COLO668 (cell line): ENCODE measurements around the gene RFPL2.
A peak's percentile ranks its signal among the peaks of the same experiment; 100 is the strongest.
"Not testable (repeated sequence)": the region's sequence is repeated elsewhere in the genome, so short reads cannot be mapped to it uniquely, and the experiment has no call there.

Experiments used
- DNase-seq: peaks from one replicate; lab custom pipeline; 2025; ENCODE audit not compliant: unreplicated experiment; lab: John Stamatoyannopoulos, UW

Gene RFPL2

GRCh38 chr22:32206774-32207758 lies 2.2 kb upstream of the RFPL2 start:
- peak; percentile 53 for DNase-seq

DNA sequence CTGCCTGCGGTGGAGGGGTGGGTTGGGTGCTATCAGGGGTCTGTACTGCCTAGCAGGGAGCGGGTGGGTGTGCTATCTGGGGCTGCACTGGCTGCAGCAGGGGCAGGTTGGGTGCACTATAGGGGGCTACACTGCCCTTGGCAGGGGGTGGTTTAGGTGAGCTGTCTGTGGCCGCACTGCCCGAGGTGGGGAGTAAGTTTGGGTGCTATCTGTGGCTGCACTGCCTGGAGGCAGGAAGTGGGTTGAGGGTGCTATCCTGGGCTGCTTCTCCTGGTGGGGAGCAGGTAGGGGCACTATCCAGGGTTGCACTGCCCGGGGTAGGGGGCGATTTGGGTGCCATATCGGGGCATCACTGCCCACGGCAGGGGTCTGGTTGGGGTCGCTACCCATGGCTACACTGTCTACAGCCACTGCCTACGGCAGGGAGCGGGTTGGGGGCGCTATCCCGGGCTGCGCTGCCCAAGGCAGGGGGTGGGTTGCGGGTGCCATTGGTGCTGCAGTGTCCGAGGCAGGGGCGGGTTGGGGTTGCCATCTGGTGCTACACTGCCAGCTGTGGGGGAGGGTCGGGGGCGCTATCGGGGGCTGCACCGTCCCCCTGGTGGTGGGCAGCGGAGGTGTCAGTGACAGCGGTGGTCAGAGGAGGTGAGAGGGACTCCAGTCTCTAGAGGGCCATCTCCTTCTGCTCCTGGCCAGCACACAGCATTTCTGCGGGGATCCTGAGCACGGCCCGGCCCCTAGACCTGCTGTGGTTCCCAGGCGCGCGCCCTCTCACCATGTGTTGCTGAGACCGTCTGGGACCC lies 1.3 kb upstream of the RFPL2 start:
- DNase-seq: peak; percentile 25

DNA sequence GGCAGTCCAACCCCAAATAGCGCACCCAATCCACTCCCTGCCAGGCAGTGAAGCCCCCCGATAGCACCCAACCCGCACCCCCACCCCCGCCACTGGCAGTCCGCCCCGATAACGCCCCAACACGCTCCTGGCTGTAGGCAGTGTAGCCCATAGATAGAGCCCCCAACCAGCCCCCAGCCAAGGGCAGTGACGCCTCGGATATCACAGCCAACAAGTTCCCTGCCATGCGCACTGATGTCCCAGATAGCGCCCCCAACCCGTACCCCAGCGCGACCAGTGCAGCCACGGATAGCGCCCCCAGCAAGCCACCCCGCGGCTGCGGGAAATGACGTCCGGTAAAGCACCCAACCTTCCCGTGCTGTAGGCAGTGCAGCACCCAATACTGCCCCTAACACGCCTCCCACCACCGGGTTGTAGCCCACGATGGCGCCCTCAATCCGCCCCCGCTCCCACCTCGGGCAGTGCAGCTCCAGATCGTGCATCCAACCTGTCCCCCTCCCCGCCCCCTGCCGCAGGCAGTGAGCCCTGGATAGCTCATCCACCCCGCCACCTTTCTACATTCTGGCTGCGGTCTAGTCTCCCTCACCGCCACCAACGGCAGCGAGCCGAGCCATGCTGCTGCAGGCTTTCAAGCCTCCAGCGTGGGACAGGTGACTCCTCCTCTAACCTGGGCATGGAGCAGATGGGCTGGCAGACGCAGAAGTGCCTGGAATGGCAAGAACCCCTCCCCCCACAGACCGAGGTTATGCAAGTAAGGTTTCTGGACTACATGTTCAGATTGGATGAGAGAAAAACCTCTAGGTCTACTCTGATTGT lies 625 bp downstream of the RFPL2 start:
- DNase-seq: peak; percentile 77

GRCh38 chr22:32203181-32204039 lies 1.5 kb downstream of the RFPL2 start:
- peak; percentile 46 for DNase-seq

- peak; percentile 85 for DNase-seq
These were observed 2.2 kb downstream of the RFPL2 start for GRCh38 chr22:32202539-32203180.

GRCh38 chr22:32202161-32202538 lies 2.7 kb downstream of the RFPL2 start:
- DNase-seq: no peak

GRCh38 chr22:32200752-32201151 lies 4.1 kb downstream of the RFPL2 start:
- DNase-seq: no peak

DNA sequence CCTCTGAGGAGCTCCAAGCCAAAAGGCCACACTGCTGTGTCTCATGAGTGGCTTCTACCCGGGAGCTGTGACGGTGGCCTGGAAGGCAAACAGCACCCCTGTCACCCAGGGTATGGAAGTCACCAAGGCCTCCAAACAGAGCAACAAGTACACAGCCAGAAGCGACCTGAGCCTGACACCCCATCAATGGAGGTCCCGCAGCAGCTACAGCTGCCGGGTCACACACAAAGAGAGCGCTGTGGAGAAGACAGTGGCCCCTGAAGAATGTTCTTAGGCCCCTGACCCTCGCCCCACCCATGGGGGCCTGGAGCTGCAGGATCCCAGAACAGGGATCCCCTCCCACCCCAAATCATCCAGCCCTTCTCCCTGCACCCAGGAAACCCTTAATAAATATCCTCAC lies 4.9 kb downstream of the RFPL2 start:
- no peak for DNase-seq

DNA sequence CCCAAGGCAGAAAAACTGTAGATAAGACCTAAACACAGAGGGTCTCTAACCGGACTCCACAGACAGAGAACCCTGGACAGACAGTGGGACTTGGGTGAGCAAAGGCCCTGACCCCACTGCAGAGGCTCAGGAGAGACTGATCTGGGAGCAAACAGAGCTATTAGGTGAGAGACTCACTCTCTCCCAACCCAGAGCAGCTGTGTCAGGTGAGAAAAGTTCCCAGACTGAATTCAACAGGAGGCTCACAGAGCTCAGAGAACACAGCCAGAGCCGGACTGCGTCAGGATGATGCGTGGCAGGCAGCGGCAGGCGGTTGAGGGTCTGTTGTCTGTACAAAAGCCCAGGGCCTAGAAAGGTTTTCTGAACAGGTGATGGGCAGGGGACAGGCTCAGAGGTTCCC lies 5.5 kb downstream of the RFPL2 start:
- no peak for DNase-seq

DNA sequence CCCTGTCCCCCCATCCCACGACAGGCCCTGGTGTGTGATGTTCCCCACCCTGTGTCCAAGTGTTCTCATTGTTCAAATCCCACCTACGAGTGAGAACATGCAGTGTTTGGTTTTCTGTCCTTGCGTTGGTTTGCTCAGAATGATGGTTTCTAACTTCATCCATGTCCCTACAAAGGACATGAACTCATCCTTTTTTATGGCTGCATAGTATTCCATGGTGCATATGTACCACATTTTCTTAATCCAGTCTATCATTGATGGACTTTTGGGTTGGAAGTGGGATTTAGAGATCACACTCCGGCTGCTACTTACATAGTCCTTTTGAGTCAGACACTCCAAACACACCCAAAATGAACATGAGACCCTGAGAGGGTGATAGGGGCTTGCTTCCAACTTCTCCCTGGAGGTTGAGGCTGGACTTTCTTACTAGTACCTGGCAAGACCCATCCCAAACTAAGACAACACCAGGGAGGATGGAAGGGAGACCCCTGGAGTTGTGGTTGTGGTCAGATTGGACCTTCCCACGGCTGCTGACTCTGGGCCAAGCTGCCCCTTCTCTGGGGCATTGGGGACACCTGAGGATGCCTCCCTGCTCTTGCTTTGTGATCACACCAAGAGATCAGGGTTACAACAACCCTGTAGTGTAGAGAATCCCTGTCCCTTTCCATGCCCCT lies 7.2 kb downstream of the RFPL2 start:
- not testable (repeated sequence) for DNase-seq

DNA sequence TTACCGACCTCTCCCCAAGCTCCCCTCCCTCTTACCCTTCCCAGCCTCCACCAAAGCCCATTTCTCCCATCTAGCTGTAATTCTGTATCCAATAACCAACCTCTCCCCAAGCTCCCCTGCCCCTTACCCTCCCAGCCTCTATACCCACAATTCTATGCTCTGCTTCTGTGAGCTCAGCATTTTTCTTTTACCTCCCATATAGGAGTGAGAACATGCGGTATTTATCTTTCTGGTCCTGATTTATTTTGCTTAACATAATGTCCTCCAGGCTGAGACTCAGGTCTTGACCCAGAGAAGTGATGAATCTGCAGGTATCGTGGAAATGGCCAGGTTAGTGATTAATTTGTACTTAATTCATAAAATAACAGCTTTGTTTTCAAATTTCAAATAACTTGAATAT lies 9.0 kb downstream of the RFPL2 start:
- not testable (repeated sequence) for DNase-seq

DNA sequence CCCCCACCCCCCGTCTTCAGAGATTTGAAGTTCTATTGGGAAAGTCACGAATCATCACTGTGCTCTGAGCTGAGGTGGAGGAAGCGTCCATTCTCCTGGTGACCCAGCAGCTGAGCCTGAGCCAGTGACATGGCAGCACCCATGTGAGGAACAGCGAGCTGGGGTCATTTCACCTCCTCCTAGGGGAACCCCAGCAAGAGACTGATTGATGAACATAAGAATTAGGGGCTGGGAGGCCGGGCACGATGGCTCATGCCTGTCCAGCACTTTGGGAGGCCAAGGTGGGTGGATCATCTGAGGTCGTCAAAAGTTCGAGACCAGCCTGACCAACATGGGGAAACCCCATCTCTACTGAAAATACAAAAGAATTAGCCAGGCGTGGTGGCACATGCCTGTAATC lies 11.5 kb downstream of the RFPL2 start:
- not testable (repeated sequence) for DNase-seq

- DNase-seq: not testable (repeated sequence)
These were observed 13.9 kb downstream of the RFPL2 start for GRCh38 chr22:32191021-32191420.

GRCh38 chr22:32185821-32186220 lies 19.1 kb downstream of the RFPL2 start:
- DNase-seq: peak; percentile 39

- no peak for DNase-seq
These were observed 21.2 kb downstream of the RFPL2 start for GRCh38 chr22:32183625-32184024.

GRCh38 chr22:32181043-32181442 lies 23.8 kb downstream of the RFPL2 start:
- DNase-seq: no peak

- DNase-seq: no peak
These were observed 27.6 kb downstream of the RFPL2 start for GRCh38 chr22:32177221-32177765.

GRCh38 chr22:32175683-32176644 lies 28.9 kb downstream of the RFPL2 start:
- DNase-seq: peak; percentile 46
